GM12874 (cell line): ENCODE measurements around the gene SMYD4.

Experiments
- CTCF ChIP-seq: IDR thresholded peaks from 2 replicates; pipeline ENCODE4 v1.5.1; 2011; ENCODE audit warnings: low read depth, mild to moderate bottlenecking, control low read depth, low read length, moderate library complexity; ENCODE audit not compliant: insufficient read depth

SMYD4 gene

GRCh38 chr17:1765576-1765975 is 64.1 kb downstream of the SMYD4 start:
- no peak for TF ChIP-seq CTCF

DNA sequence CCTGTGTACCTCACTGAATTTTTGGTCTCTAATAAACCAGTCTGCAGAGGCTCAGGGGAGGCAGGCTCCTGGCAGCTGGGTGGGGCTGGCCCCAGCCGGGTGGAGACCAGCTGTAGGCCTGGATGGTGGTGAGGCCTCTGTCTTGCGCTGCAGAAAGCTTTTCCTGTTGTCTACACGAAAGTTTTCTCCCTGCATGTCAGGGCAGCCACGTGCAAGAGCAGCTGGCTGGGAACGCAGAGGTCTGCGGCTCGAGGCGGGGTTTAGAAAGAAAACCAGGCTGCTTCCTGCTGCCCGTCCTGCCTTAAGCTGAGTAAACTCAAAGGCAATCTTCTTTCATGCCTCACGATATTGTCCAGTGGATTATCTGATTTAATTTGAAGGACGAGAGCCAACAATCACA is 65.4 kb downstream of the SMYD4 start:
- TF ChIP-seq CTCF = no peak

DNA sequence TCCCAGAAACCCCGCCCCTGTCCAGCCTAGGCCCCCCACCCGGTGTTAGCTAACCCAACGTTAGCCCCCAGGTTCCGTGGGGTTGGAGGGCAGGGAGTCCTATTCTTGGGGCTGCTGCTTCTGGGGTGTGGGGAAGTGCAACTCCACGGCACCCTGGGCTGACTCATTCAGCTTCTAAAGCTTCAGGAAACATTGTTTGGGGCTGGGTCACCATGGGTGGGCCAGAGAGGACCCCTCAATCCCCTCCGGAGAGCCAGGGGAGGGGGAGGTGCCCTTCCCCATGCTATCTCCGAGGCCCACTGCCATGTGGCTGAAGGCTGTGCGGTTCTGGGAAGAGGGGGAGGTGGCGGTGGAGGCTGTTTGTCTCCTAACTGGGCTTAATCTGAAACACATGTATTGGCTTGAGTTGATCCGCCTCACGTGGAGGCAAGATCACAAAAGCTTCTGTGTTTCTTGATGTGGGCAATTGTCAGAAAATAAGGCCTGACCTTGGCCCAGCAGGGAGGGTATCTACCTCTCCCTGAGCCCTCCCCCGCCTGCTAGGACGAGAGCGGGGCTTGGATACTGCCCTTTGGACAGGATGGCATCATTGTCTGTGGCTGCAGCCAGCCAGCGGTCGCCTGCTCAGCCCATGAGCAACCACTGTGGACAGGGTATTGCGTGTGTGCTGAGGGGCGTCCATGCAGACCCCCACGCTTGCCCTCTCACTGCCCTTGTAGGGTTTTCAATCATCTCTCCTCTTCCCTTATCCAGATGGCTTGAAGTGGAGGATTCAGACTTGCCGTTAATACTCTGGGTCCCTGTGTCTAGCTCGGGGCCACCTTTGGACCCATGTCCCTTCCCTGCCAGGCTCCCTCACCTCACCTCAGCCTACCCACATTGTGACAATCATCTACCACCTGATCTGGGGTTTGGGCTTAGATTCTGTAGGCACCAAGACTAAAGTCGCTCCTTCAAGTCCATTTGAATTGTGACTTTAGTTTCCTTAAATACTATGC is 66.5 kb downstream of the SMYD4 start:
- no peak for TF ChIP-seq CTCF

DNA sequence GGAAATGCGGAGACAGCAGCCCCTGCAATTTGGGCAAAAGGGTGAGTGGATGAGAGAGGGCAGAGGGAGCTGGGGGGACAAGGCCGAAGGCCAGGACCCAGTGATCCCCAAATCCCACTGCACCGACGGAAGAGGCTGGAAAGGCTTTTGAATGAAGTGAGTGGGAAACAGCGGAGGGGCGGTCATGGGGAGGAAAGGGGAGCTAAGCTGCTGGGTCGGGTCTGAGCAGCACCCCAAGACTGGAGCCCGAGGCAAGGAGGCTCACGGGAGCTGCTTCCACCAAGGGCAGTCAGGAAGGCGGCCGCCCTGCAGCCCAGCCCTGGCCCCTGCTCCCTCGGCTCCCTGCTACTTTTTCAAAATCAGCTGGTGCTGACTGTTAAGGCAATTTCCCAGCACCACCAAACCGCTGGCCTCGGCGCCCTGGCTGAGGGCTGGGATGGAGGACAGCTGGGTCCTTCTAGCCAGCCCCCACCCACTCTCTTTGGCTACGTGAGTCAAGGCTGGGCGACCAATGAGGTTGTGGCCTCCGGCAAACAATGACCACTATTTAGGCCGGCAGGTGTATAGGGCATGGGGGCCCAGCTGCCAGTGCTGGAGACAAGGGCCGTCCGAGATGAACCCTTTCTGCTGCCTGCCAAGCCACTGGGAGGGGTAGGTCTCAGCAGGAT is 67.3 kb downstream of the SMYD4 start:
- no peak for TF ChIP-seq CTCF

DNA sequence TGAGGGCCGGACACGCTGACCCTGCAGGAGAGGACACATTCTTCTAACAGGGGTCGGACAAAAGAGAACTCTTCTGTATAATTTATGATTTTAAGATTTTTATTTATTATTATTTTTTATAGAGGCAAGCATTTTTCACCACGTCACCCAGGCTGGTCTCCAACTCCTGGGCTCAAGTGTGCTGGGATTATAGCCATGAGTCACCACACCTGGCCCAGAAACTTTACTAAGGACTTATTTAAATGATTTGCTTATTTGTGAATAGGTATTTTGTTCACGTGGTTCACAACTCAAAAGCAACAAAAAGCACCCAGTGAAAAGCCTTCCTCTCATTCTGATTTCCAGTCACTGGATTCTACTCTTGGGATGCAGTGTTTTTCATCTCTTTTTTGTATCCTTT is 70.2 kb downstream of the SMYD4 start:
- no peak for TF ChIP-seq CTCF

GRCh38 chr17:1758807-1759206 is 70.9 kb downstream of the SMYD4 start:
- no peak for TF ChIP-seq CTCF

DNA sequence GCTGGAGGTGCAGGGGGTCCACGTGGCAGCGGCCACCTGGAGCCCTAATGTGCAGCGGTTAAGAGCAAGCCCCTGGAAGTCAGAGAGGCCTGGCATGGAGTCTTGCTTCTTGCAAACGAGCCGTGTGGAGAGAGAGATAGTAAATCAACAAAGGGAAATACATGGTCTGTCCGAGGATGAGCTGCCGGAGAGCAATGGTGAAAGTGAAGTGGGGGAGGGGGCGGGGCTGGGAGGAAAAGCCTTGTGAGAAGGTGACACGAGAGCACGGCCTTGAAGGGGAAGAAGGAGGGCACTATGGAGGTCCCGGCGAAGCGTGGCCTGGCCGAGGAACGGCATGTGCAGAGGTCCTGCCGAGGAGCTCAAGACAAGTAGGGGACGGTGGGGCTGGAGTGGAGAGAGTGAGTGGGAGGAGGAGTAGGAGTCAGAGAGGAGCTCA is 73.9 kb downstream of the SMYD4 start:
- no peak for TF ChIP-seq CTCF
